ENCODE measurements around the gene DCXR. TPM values are rescaled to one million over a fixed set of nuclear protein-coding genes. Genes with fewer than 3 reads are reported as not detected.

The DCXR gene
- total and polyA plus RNA-seq, 2 of the 4 experiments (the other 2 are of a cell fraction): 36.6 to 139 TPM

GRCh38 chr17:82065193-82065637 is 27.7 kb upstream of the DCXR start:
- ATAC-seq (ENCODE audit: low read depth): peak; percentile 68
- peaks cover 5 to 36% of the 10 kb centered on the region in 2 experiments; a peak in 3 of 4 replicates for H3K79me1 ChIP-seq (ENCODE audit: low read depth in 1 of 2, low read length in 2 of 2)
- no peaks in the 10 kb centered on the region; the same call in 1 of the 2 replicates for H3K9me1 ChIP-seq (ENCODE audit: insufficient read depth, low read length)
- H3K36me3 ChIP-seq (ENCODE audit: control insufficient read depth, insufficient read depth, low read length): peaks cover 32% of the 10 kb centered on the region
- H3K4ac ChIP-seq (ENCODE audit: low read depth, low read length): peak overlapping the region; percentile 29
- peak overlapping the region; percentile 88 for H3K4me2 ChIP-seq (ENCODE audit: low read depth, low read length)
- no peak overlapping the region for H3K56ac ChIP-seq (ENCODE audit: extremely low read depth, insufficient read depth, low read length)
- 1% methylated on average over 18 of the region's 47 CpGs; no CpG with 5 or more reads in 1 of the 2 experiments for WGBS, 2 experiments (ENCODE audit: extremely low coverage in 2 of 2, insufficient read length in 1 of 2)
- H3K4me3 ChIP-seq (ENCODE audit: insufficient read depth, low read depth, low read length): peak overlapping the region; percentile 57
- H3K9ac ChIP-seq (ENCODE audit: low read depth, low read length): peak overlapping the region; percentile 76
- H3K4me1 ChIP-seq (ENCODE audit: control insufficient read depth, insufficient read depth, low read length): peaks cover 10% of the 10 kb centered on the region
- H2BK120ac ChIP-seq (ENCODE audit: low read depth, low read length): no peak overlapping the region
- no peaks in the 10 kb centered on the region for H3K27me3 ChIP-seq (ENCODE audit: control insufficient read depth, insufficient read depth, low read length)
- no peak overlapping the region; the same call in 1 of the 2 replicates for H3K23ac ChIP-seq (ENCODE audit: low read depth, low read length)
- peak overlapping the region; percentile 51 for H3K27ac ChIP-seq (ENCODE audit: insufficient read depth, low read length)
- no peaks in the 10 kb centered on the region for H3K9me3 ChIP-seq (ENCODE audit: control insufficient read depth, insufficient read depth, low read length)
- H2BK15ac ChIP-seq (ENCODE audit: low read depth, low read length): no peak overlapping the region
- H3K18ac ChIP-seq (ENCODE audit: low read depth, low read length): no peak overlapping the region
- H2BK5ac ChIP-seq (ENCODE audit: low read depth, low read length, poor library complexity, severe bottlenecking): peak overlapping the region; percentile 21
- BruUV-seq (replicated peaks): no TSS peak
- peak overlapping the region; percentile 100 for H2AFZ ChIP-seq (replicated peaks; ENCODE audit: low read length, poor library complexity)
- in situ Hi-C loops (cut with MboI; ENCODE audit: low sequenced_read_pairs): no loop called here
- H3K14ac ChIP-seq (replicated peaks; ENCODE audit: low read depth, low read length): no peak overlapping the region; the same call in 1 of the 2 replicates
- peak overlapping the region; percentile 98 for H2AK9ac ChIP-seq (replicated peaks; ENCODE audit: low read depth, low read length, poor library complexity)
- H2AK5ac ChIP-seq (ENCODE audit: low read depth, low read length): peak overlapping the region; percentile 43
- peak; percentile 24 for DNase-seq
- dilution Hi-C loops (cut with HindIII; ENCODE audit: low sequenced_read_pairs, unreplicated experiment): no loop called here
- ChIA-PET POLR2A (ENCODE audit: unreplicated experiment) (no interaction called here), CTCF (no interaction called here)
- TF ChIP-seq FOS (IDR thresholded peaks at IDR 0.05; ENCODE audit: low read depth, low read length) (no peak), POLR2A (IDR thresholded peaks at IDR 0.05; ENCODE audit: low read depth, low read length) (peak; percentile 46; the same call in 1 of the 2 replicates), MXI1 (IDR thresholded peaks at IDR 0.05; ENCODE audit: borderline replicate concordance, low read depth, low read length) (peak; percentile 97)
- H2BK20ac ChIP-seq (ENCODE audit: low read depth, low read length): no peak overlapping the region
- peaks cover 3% of the 10 kb centered on the region; the same call in 1 of the 2 replicates for H4K20me1 ChIP-seq (ENCODE audit: insufficient read depth, low read length)
- intact Hi-C loops (cut with micrococcal nuclease): no loop called here
- H4K5ac ChIP-seq (ENCODE audit: low read depth, low read length): peak overlapping the region; percentile 25; the same call in 1 of the 2 replicates
- no peak overlapping the region; the same call in 1 of the 2 replicates for H4K91ac ChIP-seq (ENCODE audit: insufficient read depth, low read depth, low read length)
- H4K8ac ChIP-seq (ENCODE audit: low read depth in 2 of 2, low read length in 2 of 2): peak overlapping the region; percentile 34 to 67; a peak in 3 of 4 replicates

Measured in IMR-90 (cell line).